Measurements from ENCODE around the gene MEGF11.

MEGF11 gene

GRCh38 chr15:66161575-66162118, 91.9 kb downstream of the MEGF11 start:
- no peaks in the 10 kb centered on the region for H3K4me1 ChIP-seq (ENCODE audit: control insufficient read depth, low read depth, low read length)

GRCh38 chr15:66161108-66161507, 92.4 kb downstream of the MEGF11 start:
- Histone ChIP-seq H3K27ac (ENCODE audit: low read length) (no peak overlapping the region), H3K9me3 (ENCODE audit: control insufficient read depth, low read depth, low read length) (no peaks in the 10 kb centered on the region), H3K27me3 (ENCODE audit: control insufficient read depth, insufficient read depth, low read length) (no peaks in the 10 kb centered on the region), H3K36me3 (ENCODE audit: control insufficient read depth, low read depth, low read length) (no peaks in the 10 kb centered on the region), H3K4me3 (ENCODE audit: low read length) (no peak overlapping the region), H3K4me1 (ENCODE audit: control insufficient read depth, low read depth, low read length) (no peaks in the 10 kb centered on the region), H3K9ac (ENCODE audit: low read length) (no peak overlapping the region)

More at GRCh38 chr15:66161575-66162118, 91.9 kb downstream of the MEGF11 start:
- H3K36me3 ChIP-seq (ENCODE audit: control insufficient read depth, low read depth, low read length) = no peaks in the 10 kb centered on the region
- no peak overlapping the region for H3K9ac ChIP-seq (ENCODE audit: low read length)
- H3K4me3 ChIP-seq (ENCODE audit: low read length) = no peak overlapping the region
- H3K9me3 ChIP-seq (ENCODE audit: control insufficient read depth, low read depth, low read length) = no peaks in the 10 kb centered on the region
- H3K27me3 ChIP-seq (ENCODE audit: control insufficient read depth, insufficient read depth, low read length) = no peaks in the 10 kb centered on the region
- no peak overlapping the region for H3K27ac ChIP-seq (ENCODE audit: low read length)

DNA sequence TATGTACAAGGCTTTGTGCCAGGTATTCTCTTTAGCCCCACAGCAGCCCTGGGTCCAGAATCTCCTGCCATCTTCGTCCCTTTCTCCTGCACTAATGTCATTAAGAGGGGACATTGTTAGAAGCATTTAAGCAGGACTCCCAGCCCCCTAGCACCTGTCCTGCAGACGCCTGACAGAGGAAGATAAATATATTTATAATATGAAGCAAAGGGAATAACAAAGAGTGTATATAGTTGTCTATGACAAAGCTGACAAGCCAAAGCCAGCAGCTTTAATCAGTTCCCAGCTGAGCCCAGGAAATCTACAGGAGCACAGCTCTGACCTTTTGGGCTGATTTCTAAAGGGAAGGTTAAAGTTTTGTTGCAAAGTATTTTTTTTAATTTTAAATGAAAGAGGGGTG, 96.0 kb downstream of the MEGF11 start:
- no peaks in the 10 kb centered on the region for H3K4me1 ChIP-seq (ENCODE audit: control insufficient read depth, low read depth, low read length)
- H3K9ac ChIP-seq (ENCODE audit: low read length) = no peak overlapping the region
- H3K4me3 ChIP-seq (ENCODE audit: low read length) = no peak overlapping the region
- H3K27me3 ChIP-seq (ENCODE audit: control insufficient read depth, insufficient read depth, low read length) = no peaks in the 10 kb centered on the region
- no peak overlapping the region for H3K27ac ChIP-seq (ENCODE audit: low read length)
- H3K36me3 ChIP-seq (ENCODE audit: control insufficient read depth, low read depth, low read length) = no peaks in the 10 kb centered on the region
- no peaks in the 10 kb centered on the region for H3K9me3 ChIP-seq (ENCODE audit: control insufficient read depth, low read depth, low read length)

DNA sequence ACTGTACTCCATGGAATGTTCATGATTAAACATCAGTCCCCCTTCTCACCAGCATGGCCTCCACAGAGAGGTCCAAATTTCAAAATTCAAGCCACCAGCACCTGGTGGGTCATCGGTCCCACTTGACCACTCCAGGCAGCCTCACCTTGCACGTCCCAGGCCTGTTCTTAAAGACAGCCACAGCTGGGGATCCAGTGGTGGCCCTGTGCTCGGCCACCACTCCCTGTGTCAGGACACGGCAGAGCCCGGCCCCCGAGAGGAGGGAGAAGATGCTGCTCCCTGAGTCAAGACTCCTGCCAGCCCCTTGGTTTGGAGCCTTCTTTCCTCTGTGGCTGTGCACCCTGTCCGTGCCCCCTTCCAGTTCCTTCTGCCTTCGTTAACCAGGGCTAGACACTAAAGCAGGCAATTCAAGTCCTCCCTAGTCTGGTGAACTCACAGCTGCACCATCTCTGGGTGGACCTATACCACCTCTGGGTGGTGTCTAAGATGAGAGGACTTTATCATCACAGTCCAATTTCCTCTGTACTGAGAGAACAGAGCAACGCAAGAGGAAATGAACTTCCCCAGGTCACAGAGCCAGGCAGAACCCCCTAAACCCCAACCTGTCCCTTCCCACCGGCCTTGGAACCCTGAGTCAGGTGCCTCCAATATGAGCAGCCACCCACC, 97.1 kb downstream of the MEGF11 start:
- Histone ChIP-seq H3K27ac (ENCODE audit: low read length) (no peak overlapping the region), H3K9me3 (ENCODE audit: control insufficient read depth, low read depth, low read length) (no peaks in the 10 kb centered on the region), H3K4me1 (ENCODE audit: control insufficient read depth, low read depth, low read length) (no peaks in the 10 kb centered on the region), H3K9ac (ENCODE audit: low read length) (no peak overlapping the region), H3K4me3 (ENCODE audit: low read length) (no peak overlapping the region), H3K27me3 (ENCODE audit: control insufficient read depth, insufficient read depth, low read length) (no peaks in the 10 kb centered on the region), H3K36me3 (ENCODE audit: control insufficient read depth, low read depth, low read length) (no peaks in the 10 kb centered on the region)

GRCh38 chr15:66155065-66155464, 98.5 kb downstream of the MEGF11 start:
- Histone ChIP-seq H3K27me3 (ENCODE audit: control insufficient read depth, insufficient read depth, low read length) (no peaks in the 10 kb centered on the region), H3K9ac (ENCODE audit: low read length) (no peak overlapping the region), H3K36me3 (ENCODE audit: control insufficient read depth, low read depth, low read length) (no peaks in the 10 kb centered on the region), H3K4me1 (ENCODE audit: control insufficient read depth, low read depth, low read length) (no peaks in the 10 kb centered on the region), H3K4me3 (ENCODE audit: low read length) (no peak overlapping the region), H3K9me3 (ENCODE audit: control insufficient read depth, low read depth, low read length) (no peaks in the 10 kb centered on the region), H3K27ac (ENCODE audit: low read length) (no peak overlapping the region)

- H3K36me3 ChIP-seq (ENCODE audit: control insufficient read depth, low read depth, low read length) = no peaks in the 10 kb centered on the region
- H3K27ac ChIP-seq (ENCODE audit: low read length) = no peak overlapping the region
- H3K4me1 ChIP-seq (ENCODE audit: control insufficient read depth, low read depth, low read length) = no peaks in the 10 kb centered on the region
- no peak overlapping the region for H3K4me3 ChIP-seq (ENCODE audit: low read length)
- no peaks in the 10 kb centered on the region for H3K27me3 ChIP-seq (ENCODE audit: control insufficient read depth, insufficient read depth, low read length)
- no peaks in the 10 kb centered on the region for H3K9me3 ChIP-seq (ENCODE audit: control insufficient read depth, low read depth, low read length)
- H3K9ac ChIP-seq (ENCODE audit: low read length) = no peak overlapping the region
These were observed 99.0 kb downstream of the MEGF11 start for GRCh38 chr15:66154581-66154980.

- H3K27ac ChIP-seq (ENCODE audit: low read length) = no peak overlapping the region
- no peak overlapping the region for H3K4me3 ChIP-seq (ENCODE audit: low read length)
These were observed 99.8 kb downstream of the MEGF11 start for GRCh38 chr15:66153549-66154415.

GRCh38 chr15:66152650-66153049, 100.9 kb downstream of the MEGF11 start:
- Histone ChIP-seq H3K4me3 (ENCODE audit: low read length) (no peak overlapping the region), H3K4me1 (ENCODE audit: control insufficient read depth, low read depth, low read length) (no peaks in the 10 kb centered on the region), H3K36me3 (ENCODE audit: control insufficient read depth, low read depth, low read length) (no peaks in the 10 kb centered on the region), H3K27me3 (ENCODE audit: control insufficient read depth, insufficient read depth, low read length) (no peaks in the 10 kb centered on the region), H3K9ac (ENCODE audit: low read length) (no peak overlapping the region), H3K9me3 (ENCODE audit: control insufficient read depth, low read depth, low read length) (no peaks in the 10 kb centered on the region), H3K27ac (ENCODE audit: low read length) (no peak overlapping the region)

More at GRCh38 chr15:66153549-66154415, 99.8 kb downstream of the MEGF11 start:
- Histone ChIP-seq H3K27me3 (ENCODE audit: control insufficient read depth, insufficient read depth, low read length) (no peaks in the 10 kb centered on the region), H3K9ac (ENCODE audit: low read length) (no peak overlapping the region), H3K9me3 (ENCODE audit: control insufficient read depth, low read depth, low read length) (no peaks in the 10 kb centered on the region), H3K36me3 (ENCODE audit: control insufficient read depth, low read depth, low read length) (no peaks in the 10 kb centered on the region), H3K4me1 (ENCODE audit: control insufficient read depth, low read depth, low read length) (no peaks in the 10 kb centered on the region)

- H3K4me3 ChIP-seq (ENCODE audit: low read length) = no peak overlapping the region
- no peaks in the 10 kb centered on the region for H3K9me3 ChIP-seq (ENCODE audit: control insufficient read depth, low read depth, low read length)
- no peaks in the 10 kb centered on the region for H3K27me3 ChIP-seq (ENCODE audit: control insufficient read depth, insufficient read depth, low read length)
- no peaks in the 10 kb centered on the region for H3K4me1 ChIP-seq (ENCODE audit: control insufficient read depth, low read depth, low read length)
- no peak overlapping the region for H3K9ac ChIP-seq (ENCODE audit: low read length)
- no peaks in the 10 kb centered on the region for H3K36me3 ChIP-seq (ENCODE audit: control insufficient read depth, low read depth, low read length)
- H3K27ac ChIP-seq (ENCODE audit: low read length) = no peak overlapping the region
These were observed 101.7 kb downstream of the MEGF11 start for GRCh38 chr15:66151809-66152208.

GRCh38 chr15:66149871-66150270, 103.7 kb downstream of the MEGF11 start:
- no peaks in the 10 kb centered on the region for H3K4me1 ChIP-seq (ENCODE audit: control insufficient read depth, low read depth, low read length)
- H3K9ac ChIP-seq (ENCODE audit: low read length) = no peak overlapping the region
- no peaks in the 10 kb centered on the region for H3K9me3 ChIP-seq (ENCODE audit: control insufficient read depth, low read depth, low read length)
- H3K36me3 ChIP-seq (ENCODE audit: control insufficient read depth, low read depth, low read length) = no peaks in the 10 kb centered on the region
- H3K4me3 ChIP-seq (ENCODE audit: low read length) = no peak overlapping the region
- no peaks in the 10 kb centered on the region for H3K27me3 ChIP-seq (ENCODE audit: control insufficient read depth, insufficient read depth, low read length)
- no peak overlapping the region for H3K27ac ChIP-seq (ENCODE audit: low read length)

DNA sequence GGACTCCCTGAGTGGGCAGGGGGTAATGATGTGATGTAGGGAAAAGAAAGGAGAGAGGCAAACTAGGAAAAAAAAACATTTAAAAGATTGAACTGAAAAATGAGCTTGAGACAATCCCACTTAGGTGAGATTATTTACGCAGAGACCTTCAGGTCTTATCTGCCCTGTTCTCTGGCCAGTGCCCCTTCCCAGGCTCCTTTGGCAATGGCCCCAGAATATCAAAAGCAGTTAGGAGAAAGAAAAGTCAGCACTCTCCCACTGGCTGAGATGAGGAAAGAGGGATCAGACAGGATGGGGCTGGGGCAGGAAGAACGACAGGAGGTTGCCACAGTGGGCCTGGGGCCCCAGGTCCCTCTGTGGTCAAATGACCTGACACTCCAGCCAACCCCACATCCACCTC, 105.4 kb downstream of the MEGF11 start:
- Histone ChIP-seq H3K9me3 (ENCODE audit: control insufficient read depth, low read depth, low read length) (no peaks in the 10 kb centered on the region), H3K27ac (ENCODE audit: low read length) (no peak overlapping the region), H3K27me3 (ENCODE audit: control insufficient read depth, insufficient read depth, low read length) (no peaks in the 10 kb centered on the region), H3K4me3 (ENCODE audit: low read length) (no peak overlapping the region), H3K36me3 (ENCODE audit: control insufficient read depth, low read depth, low read length) (no peaks in the 10 kb centered on the region), H3K9ac (ENCODE audit: low read length) (no peak overlapping the region), H3K4me1 (ENCODE audit: control insufficient read depth, low read depth, low read length) (peaks cover 8% of the 10 kb centered on the region)

Data from iPS-18a (cell line).